HG02981 (cell line): ENCODE results near the gene GALNT10.

Experiments
- ATAC-seq: cut with Tn5 transposase; IDR thresholded peaks from one replicate; pipeline ENCODE4 v1.9.1; 2021; ENCODE audit warnings: mild to moderate bottlenecking, moderate library complexity; ENCODE audit not compliant: unreplicated experiment

GALNT10 gene

DNA sequence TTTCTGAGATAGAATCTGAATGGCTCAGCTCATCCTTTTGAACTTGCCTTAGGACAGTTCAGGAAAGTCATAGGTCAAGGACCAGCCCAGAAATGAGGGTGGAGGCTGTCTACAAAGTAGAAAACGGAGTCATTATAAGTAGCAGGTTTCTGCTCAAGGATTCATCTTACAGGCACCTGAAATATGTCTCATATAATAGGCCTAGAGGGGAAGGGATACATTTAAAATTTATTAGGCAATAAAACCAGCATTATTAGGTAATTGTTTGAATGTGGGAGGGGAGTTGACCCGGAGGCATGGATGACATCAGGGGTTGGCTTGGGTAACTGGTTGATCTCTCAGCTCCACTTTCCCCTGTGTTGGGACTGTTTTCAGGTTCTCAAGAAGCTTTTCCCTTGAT is 11.9 kb upstream of the GALNT10 start:
- ATAC-seq: no peak

DNA sequence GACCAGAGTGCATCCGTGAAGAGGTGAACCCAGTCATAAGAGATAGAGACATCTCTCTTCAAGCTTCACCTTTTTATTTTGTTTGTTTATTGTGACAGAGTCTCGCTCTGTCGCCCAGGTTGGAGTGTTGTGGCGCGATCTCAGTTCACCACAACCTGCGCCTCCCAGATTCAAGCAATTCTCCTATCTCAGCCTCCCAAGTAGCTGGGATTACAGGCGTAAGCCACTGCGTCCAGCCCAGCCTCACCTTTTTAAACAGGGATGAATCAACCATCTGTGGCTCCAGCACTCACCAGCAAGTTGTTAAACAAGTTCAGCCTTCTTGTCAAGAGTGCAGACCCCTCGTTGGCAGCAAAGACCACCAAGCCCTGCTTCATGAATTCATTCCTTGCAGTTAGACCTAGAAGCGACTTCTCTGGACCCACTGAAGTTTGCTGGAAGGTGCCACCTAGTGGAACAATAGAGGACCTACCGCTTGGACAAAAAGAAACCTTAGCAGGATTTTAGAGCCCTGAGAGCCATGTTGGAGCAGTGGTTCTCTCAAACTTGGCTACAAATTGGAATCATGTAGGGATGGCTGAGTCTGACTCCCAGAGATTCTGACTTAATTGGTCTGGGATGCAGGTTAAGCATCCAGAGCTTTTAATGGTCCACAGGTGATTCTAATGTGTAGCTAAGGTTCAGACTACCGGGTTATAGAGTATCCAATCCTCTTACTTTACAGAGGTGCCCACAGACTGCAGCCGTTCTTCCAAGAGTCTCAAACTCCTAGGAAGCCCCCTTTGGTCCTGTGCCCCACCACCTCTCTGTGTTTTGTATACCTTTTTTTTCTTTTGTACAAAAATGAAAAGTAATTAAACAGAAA is 10.5 kb upstream of the GALNT10 start:
- ATAC-seq: peak; percentile 85

DNA sequence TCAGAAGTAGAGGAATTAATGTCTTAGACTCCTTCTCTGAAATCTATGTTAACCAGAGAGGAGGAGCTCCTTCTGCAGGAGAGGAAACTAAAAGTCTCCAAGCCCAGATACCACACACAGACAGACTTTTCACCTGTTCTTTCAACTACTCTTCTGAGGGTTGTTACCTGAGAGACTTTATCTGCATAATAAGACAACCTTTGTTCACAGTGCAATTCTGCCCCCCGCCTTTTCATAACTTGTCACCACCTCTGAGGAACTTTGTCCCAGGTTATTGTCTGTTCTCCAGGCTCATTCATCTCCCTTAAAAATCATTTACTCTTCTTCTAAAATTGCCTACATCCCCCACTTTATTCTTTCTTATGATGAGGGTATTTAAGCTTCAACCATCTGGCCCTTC is 9.4 kb upstream of the GALNT10 start:
- ATAC-seq: no peak

DNA sequence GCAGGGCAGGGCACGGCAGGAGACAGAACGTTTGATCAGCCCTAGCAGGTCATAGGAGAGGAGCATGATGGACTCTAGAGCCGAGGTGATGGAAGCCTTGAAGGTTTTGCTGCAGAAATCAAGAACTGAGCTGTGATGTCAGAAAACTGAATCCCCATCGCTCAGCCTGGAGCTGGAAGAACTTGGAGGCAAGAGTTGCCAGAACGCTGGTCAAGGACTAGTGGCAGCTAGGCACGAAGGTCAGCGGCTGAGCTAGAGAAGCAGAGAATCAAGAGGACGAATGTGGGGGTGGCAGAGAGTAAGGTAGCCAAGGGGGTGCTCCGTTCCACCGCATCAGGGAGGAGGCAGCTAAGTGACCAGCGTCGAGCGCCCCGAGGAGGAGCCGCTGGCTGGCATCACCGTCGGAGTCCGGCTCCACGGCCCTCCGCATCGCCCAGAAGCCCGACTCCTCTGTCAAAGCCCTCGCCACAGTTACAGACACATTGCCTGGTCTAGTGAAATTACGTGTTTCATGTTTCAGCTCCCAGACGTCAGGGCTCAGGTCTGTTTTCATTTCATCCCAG is 1.2 kb upstream of the GALNT10 start:
- peak; percentile 2 for ATAC-seq

DNA sequence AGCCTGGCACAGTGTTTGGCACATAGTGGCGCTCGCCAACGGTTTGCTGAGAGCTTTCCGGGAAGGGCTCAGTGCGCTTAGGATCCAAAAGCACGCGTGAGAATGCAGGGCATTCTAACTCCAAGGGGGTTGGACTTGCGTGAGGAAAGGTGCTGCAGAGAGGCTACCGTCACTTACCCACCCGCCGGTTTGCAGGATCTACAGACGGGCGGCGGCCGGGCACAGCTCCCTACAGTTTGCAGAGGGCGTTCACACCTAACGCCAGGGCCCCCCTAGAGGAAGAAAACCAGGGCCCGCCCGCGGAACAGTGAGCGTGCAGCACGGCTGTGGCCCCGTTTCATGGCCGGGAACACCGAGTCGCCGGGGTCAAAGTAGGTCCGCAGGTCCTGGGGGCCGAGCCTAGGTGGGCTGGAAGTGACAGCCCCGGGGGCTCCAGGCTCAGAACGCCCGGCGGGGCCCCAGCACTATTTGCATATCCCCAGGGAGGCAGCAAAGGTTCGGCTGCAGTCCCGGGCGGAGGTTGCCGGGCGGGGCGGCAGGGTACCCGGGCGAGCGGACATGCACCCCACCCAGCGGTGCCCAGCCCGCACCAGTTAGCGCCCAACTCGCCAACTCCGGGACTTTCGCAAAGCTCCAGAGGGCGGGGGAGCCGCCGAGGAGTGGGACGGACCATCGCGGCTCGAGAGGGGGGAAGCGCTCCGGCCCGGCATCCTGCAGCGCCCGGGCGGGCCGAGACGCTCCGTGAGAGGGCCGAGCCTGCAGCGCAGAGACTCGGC is 526 bp upstream of the GALNT10 start:
- peak; percentile 65 for ATAC-seq

DNA sequence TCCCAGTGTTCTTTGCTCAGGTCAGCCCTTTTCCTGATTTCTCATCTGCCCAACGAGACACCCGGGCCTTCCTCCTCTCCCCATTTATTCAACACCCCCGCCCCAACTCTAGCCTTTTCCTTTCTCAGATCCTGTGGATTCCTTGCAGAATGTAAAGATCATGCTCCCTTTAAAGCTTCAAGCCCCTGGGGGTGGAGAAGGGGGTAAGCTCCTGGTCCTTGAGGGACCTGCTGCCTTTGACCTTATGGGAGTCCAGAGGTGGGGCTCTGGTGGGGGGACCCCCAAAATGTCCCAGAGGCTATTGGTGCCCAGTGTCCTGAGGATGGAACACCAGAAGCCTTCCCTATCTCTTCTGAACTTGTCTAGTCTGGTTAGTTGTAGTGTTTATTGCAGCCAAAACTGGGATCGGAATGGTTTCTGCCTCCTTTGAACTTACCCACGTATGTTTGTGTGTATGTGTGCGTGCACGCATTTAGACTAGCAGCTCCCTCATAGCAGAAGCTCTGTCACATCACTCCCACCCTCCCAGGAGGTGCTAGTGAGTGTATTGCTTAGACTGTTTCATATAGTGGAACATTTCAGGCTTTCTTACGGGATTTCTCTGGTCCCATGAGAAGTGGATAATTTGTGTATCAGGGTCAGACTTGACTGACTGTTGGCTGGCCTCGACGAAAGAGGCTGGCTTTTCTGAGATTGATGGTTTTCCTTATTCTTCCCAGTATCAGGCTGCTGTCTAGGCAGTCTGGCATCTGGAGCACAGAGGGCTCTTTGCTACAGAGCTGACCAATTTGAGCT is 1.1 kb downstream of the GALNT10 start:
- no peak for ATAC-seq

DNA sequence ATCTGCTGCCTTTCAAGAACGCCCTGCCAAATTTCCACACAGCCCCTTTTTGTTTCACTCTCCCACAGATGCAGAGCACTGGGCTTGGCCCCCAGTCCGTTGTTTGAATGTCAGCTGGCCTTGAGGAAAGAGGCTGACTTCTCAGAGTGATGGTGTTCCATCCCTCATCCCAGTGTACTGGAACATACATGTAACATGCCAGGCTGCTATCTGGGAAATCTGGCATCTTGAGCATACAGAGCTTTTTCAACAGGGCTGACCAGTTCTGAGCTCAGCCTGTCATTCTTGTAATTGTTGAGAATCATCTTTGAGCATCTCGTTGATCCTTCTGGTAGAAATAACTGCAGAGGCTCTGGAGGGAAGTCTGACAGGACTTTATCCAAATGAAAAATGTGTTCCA is 2.8 kb downstream of the GALNT10 start:
- ATAC-seq: no peak

DNA sequence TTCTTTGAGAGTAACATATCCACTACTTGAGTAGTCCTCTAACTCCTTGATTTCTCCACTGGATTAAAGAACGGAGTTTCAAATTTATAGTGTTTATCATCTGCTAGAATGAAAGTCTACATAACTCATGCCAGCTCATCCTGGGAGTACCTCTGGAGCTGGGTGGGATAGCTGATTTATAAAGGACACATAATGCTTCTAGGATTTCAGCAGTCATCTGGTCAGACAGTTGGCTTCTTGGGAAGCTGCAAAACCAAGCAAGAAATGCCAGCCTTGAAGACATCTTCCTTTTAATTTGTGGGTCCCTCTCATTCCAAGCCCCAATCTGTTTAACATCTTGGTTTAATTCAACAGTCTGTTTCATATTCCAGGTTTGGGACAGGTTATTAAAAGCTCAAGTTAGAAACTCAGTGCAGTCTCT is 3.2 kb downstream of the GALNT10 start:
- no peak for ATAC-seq

DNA sequence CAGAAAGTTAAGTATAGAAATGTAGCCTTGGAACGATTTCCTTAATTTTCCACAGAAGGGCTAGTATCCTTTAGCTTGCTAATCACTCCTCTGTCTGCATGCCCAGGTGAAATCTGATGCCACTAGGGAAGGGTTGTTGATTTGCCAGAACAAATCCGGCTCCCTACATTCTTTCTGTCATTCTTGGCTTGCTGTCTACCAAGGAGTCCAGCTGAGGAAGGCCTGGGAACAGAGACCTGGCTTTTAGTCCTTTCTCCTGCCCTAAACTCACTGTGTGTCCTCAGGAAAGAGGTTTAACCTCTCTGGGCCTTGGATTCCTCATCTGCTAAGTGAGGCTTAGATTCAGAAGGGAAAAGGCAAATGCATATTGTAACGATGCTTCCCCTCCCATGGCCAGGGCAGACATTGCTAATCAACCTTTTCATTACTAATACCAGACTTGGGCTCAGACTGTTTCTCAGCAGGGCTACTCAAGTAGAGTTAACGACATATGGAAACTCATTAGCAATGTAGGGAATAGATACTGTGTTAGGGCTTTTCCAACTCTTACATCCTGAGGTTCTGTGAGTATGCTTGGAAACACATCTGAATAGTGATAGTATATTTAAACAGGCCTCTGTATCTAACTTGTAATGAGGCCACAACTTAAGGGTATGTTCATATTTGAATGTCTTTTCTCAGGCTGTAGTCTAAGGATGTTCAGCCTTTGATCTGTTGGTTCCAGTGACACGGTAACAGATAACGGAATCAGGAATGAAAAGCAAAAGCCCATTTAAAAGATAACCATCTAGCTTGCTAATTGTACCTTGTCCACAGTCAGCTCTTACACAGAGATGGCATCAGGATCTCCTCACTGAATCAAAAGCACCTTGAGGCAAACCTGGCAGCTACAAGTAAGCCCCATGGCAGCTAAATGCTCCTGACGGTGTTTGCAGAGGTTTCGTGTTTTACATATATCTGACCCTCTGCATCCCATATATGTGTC is 4.1 kb downstream of the GALNT10 start:
- ATAC-seq: no peak

DNA sequence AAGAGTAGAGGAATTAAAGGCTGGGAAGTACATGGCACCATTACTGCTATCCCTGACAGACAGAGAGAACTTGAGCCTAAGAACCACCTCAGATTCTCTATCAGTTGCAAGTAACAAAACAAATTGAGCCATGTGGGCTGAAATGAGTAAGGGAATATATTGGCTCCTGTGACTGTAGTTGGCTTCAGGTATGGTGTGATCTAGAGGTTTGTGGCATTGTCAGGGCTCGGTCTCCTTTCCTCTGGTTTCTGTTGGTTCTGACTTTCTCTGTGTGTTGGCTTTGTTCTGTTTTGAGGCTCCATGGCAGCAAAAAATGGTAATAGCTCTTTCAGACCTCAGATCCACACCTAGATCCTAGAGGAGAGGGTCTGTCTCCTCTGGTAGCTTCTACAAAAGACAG is 5.7 kb downstream of the GALNT10 start:
- no peak for ATAC-seq

DNA sequence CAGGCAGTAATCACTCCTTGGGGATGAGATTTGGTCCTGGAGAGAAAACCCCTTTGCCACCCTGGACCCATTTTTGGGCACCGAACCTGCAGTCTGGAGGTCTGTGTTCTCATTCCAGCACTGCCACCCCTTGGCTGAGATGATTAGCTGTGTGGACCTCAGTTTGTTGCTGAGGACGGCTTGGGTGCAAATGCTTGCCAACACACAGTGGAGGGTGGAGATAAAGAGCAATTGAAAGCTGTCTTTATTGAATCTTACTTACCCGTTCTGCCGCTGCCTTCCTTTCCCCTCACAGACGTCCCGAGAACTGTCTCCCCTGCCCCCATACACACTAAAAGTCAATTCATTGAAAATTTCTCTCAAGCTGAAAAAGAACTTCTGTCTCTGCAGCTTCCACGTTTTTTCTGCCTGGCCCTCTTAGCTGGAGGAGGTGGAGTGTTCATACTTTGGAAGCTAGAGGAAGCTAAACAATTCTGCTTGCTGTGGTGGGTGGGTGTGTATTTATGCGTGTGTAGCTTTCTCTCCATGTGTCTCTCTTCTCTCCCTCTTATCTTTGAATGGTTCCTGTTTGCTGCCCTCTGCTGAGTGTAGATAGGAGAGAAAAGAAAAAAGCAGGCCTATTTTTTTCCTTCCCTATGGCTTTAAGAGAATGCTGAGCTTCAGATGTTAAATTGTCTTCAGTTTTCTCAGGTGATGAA is 6.6 kb downstream of the GALNT10 start:
- ATAC-seq: no peak

DNA sequence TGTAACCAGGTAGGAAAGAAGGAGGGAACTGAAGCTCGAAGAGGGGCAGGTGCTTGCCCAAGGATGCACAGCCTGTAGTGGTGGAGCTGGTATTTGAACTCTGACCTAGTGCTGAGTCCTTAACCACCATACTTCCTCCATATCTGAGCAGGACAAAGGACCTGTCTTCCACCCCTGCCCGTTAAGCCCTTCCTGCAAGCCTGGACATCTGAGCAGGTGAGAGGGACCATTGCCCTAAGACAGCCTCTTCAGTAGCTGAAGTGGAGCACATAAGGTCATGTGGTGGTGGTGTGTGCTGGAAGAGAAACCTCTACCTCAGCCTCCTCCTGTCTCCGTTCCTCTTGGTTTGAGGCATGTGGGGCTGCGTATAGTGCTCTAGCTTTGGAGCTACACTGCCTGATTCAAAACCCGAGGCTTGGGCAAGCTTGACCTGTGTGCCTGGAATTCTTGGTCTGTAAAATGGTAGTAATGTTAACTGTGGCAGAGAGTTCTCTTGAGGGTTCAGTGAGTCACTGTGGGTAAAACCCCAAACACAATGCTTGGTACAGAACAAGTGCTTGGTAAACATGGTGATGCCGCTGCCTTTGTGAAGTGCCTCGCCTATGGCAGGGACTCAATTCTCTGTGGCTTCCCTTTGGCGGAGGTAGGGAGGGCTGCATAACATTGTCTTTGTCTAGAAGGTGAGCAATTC is 7.4 kb downstream of the GALNT10 start:
- ATAC-seq: peak; percentile 50

DNA sequence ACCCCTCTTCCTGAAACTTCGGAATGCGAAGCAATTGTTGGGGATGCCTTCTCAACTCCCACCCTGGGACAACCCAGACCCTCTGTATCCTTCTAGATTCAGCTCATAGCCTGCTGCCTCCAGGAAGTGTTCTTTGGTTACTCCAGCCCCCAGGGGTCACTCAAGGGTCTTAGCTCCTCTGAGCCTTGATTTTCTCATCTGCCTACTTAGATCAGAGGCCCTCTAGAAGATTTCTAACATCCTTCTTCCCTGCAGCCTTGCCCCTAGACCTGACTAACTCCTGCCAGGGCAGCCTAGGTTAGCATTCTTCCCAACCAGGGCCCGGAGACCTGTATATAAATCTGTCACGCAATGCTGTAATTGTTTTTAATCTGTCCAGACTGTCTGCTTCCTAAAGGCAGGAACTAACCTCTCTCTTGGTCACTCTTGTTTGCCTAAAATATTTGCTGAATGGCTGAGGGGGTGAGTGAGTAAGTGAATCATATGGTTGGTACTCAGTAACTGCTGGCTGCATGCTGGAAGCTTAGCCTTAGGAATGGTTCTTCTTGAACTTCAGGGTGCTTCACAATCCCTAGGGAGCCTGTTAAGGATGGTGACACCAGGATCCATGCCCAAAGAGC is 8.2 kb downstream of the GALNT10 start:
- ATAC-seq: no peak

DNA sequence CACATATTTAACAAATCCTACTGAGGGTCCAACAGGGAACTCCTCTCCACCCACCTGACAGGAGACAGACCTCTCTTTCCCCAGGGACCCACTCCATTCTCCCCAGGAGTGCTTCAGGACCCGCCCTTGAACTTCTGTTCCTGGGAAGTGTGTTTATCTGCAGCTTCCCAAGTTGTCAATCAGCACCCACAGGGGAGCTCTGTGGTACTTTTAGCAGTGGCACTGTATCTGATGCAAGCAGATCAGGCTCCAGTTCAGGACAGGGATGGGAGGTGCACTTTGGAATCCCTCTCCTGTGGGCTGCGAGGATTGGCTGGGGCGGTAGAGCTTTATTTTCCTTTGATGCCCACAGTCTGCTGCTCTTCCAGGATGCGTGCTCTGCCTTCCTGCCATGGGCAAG is 8.7 kb downstream of the GALNT10 start:
- no peak for ATAC-seq

DNA sequence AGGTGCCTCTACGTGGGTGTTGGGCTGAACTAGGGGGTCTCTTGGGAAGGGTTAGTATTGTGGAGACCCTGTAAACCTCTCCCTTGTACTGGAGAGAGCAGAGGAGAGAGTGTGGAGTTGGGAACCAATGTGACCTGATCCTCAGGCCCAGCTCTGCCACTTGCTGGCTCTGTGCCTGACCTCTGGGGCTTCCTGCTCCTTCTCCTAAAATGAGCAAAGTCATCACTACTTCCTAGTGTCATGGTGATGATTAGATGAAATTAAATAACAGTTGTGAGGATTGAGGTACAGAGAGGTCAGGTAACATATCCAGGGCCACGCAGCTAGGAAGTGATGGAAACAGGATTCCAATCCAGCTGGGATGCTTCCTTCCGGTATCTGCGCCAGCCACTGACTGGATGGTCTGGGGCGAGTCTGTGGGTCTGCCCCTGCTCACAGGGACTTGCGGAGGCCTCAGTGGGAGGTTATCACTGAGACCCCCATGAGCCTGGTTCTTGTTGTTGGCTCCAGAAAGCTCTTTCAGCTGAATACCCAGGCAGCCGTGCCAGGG is 9.2 kb downstream of the GALNT10 start:
- no peak for ATAC-seq

DNA sequence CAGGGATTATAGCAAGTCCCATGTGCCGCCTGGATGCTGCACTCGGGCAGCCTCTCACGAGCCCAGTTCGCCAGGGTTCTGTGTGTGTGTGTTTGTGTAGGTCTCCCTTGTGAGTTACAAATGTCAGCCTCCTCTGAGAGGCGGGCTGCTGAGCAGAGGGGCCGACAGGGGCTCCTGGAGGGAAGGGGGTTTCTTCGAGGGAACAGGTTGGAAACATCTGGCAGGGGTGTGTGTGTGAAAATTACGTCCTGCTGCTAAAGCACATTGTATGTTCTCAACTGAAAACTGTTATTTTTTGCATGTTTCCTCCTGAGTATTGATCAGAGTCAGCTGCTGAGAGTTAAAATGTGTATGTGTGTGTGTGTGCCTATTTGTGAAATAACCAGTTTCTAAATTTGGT is 9.7 kb downstream of the GALNT10 start:
- no peak for ATAC-seq

DNA sequence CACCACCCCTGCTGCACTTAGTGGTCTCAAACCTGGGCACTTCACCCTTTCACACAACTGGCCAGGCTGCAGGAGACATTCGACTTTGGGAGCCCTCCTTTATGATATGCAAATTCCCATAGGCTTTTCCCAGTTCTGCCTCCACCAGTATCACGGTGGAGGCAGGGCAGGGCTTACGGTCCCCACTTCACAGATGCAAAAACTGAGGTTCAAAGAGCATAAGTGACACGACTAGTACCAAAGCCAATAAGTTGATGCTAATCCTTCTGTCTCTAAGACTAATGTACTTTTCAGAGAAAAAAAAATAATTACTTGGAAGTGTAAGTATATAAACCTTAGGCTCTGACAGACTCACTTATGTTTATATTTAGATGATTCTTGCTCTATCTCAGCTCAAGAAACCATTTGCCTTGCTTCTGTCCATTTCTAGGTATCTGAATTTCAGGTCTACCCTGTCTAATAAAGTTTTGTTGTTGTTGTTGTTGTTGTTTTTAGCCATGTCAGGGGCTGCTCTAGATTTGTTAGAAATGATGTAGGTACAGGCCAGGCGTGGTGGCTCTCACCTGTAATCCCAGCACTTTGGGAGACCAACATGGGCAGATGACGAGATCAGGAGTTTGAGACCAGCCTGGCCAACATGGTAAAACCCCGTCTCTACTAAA is 10.7 kb downstream of the GALNT10 start:
- no peak for ATAC-seq
